NB4 (cell line): Measurements from ENCODE around the gene EXO1.
A peak's percentile ranks its signal among the peaks of the same experiment; 100 is the strongest.
"Not testable (repeated sequence)": the region's sequence is repeated elsewhere in the genome, so short reads cannot be mapped to it uniquely, and the experiment has no call there.

Experiments
- DNase-seq: peaks from one replicate; pipeline ENCODE4 v3.0.0; 2010; ENCODE audit warnings: low read depth
- H3K4me3 ChIP-seq: one replicate; pipeline ENCODE4 v1.5.1; 2011; ENCODE audit warnings: mild to moderate bottlenecking, low read depth, low read length, moderate library complexity
- MYC ChIP-seq: IDR thresholded peaks from 2 replicates; pipeline ENCODE4 v1.6.1; 2011; ENCODE audit warnings: low read depth, low read length
- POLR2A ChIP-seq: IDR thresholded peaks from 2 replicates; pipeline ENCODE4 v1.6.1; 2011; ENCODE audit warnings: mild to moderate bottlenecking; ENCODE audit not compliant: insufficient read length; ENCODE audit errors: extremely low read depth
- TF ChIP-seq, protein P1 (sequence below): IDR thresholded peaks from one replicate; pipeline ENCODE4 v1.5.1; 2012; ENCODE audit warnings: low read depth, low read length
- TF ChIP-seq, protein P2 (sequence below): IDR thresholded peaks from 2 replicates; pipeline ENCODE4 v1.6.1; 2011; ENCODE audit warnings: low read depth, low read length

EXO1 gene

DNA sequence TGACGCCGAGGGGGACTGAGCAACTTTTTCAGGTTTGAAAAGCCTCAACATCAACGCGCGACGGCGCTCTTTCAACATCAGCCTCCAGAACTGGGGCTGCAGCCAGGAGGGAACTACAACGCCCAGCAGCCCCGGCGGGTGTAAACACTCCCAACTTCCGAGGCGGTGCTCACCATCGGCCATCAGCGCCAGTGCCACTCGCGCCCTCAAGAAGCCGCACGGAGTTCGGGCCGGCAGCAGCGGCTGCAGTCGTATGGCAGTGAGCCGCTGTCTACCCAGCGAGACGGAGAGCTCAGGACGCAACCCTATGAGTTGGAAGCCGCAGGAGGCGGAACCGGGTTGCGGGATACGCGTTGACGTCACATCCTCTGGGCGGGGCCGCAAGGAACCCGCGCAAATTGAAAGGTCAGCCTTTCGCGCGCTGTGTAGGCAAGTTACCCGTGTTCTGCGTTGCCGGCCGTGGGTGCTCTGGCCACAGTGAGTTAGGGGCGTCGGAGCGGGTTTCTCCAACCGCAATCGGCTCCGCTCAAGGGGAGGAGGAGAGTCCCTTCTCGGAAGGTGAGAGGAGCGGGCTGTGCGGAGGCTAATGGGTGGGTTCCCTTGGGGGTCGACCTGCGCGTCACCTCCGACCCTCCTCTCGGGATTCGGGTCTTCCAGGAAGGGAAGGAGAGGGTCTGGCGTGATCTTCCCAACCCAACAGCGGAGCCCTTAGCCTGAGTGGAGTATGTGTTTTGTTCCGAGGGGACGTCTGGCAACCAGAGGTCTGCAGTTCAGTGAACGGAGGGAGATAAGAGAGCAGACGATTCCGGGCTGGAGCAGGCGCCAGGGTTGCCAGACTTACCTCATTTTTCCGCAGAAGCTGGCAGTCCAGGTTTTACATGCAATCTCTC is at the start of gene EXO1:
EXO1 (plus strand) TSS at position 409 of the 890 bp plus-strand sequence. CDS start 2,222 bp downstream, outside the sequence.
- TF ChIP-seq, protein P1, sequence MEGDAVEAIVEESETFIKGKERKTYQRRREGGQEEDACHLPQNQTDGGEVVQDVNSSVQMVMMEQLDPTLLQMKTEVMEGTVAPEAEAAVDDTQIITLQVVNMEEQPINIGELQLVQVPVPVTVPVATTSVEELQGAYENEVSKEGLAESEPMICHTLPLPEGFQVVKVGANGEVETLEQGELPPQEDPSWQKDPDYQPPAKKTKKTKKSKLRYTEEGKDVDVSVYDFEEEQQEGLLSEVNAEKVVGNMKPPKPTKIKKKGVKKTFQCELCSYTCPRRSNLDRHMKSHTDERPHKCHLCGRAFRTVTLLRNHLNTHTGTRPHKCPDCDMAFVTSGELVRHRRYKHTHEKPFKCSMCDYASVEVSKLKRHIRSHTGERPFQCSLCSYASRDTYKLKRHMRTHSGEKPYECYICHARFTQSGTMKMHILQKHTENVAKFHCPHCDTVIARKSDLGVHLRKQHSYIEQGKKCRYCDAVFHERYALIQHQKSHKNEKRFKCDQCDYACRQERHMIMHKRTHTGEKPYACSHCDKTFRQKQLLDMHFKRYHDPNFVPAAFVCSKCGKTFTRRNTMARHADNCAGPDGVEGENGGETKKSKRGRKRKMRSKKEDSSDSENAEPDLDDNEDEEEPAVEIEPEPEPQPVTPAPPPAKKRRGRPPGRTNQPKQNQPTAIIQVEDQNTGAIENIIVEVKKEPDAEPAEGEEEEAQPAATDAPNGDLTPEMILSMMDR: peak; percentile 42
- TF ChIP-seq MYC: no peak; the same call in none of the 2 replicates
- TF ChIP-seq POLR2A: peak; percentile 67
- TF ChIP-seq, protein P2, sequence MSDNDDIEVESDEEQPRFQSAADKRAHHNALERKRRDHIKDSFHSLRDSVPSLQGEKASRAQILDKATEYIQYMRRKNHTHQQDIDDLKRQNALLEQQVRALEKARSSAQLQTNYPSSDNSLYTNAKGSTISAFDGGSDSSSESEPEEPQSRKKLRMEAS: peak; percentile 42; the same call in 1 of the 2 replicates
- H3K4me3 ChIP-seq: peak within 1 kb of the TSS; percentile 89
- peak; percentile 95 for DNase-seq

DNA sequence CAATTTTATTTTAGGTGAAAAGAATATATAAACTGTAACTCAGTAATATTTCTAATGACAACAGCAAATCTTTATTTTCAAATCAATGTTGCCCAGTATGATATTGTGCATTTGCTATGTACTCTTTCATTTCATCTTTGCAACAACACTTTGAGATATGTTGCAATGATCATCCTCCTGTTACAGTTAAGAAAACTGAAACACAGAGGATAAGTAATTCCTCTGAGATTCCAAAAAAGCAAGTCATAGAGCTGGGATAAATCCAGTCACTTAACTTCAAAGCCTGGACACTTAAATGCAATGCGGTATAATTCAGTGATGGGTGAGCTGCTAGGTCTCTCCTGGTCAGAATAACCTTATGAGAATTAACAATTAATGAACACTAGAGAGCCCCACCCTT is 48.6 kb upstream of the EXO1 start:
- no peak for DNase-seq

DNA sequence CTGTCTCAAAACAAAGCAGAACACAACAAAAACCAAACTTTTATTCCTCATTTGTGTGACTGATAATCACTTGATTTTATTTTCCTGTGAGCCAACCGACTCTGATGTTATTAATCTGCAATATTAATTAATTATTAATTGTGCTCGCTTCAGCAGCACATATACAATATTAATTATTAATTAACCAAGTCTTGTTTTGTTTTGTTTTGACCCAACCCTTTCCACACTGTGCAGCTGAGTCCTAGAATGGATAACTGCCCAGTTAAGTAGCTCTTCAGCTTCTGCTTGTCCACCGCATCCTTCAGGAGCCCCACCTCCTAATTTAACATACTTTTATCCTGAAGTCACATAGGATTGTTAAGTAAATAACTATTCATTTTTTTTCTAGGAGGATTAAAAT is 47.4 kb upstream of the EXO1 start:
- TF ChIP-seq POLR2A (no peak), MYC (no peak)
- TF ChIP-seq, protein P1: no peak
- TF ChIP-seq, protein P2: no peak
- DNase-seq: no peak
- no peak overlapping the region for H3K4me3 ChIP-seq

More for the DNA sequence above, 48.6 kb upstream of the EXO1 start:
- no peak overlapping the region for H3K4me3 ChIP-seq
- TF ChIP-seq POLR2A (no peak), MYC (no peak)
- TF ChIP-seq, protein P1: no peak
- TF ChIP-seq, protein P2: no peak

DNA sequence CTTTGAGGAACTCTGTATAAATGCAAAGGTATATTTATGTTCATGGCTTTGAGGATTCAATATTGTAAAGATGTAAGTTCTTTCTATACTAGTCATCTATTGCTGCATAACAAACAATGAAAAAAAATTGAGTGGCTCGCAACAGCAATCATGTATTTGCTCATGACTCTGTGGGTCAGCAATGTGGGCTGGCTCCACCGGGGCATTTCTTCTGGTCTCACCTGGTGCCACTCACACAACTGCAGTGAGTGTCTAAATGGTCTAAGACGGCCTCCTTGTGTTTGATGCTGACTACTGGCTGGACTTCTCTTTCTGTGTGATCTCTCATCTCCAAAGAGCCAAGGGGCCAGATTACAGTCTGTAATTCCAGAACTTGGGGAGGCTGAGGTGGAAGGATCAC is 45.1 kb upstream of the EXO1 start:
- TF ChIP-seq MYC (no peak), POLR2A (no peak)
- TF ChIP-seq, protein P2: no peak
- TF ChIP-seq, protein P1: no peak
- DNase-seq: no peak
- H3K4me3 ChIP-seq: no peak overlapping the region

DNA sequence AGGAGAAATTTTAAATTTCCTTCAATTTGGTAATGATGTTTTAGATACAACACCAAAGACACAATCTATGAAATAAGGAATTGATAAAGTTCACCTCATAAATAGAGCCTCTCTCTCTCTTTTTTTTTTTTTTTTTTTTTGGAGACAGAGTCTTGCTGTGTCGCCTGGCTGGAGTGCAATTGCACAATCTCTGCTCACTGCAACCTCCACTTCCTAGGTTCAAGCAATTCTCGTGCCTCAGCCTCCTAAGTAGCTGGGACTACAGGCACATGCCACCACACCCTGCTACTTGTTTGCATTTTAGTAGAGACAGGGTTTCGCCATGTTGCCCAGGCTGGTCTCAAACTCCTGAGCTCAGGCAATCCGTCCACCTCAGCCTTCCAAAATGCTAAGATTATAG is 43.3 kb upstream of the EXO1 start:
- not testable (repeated sequence) for DNase-seq, H3K4me3 ChIP-seq

DNA sequence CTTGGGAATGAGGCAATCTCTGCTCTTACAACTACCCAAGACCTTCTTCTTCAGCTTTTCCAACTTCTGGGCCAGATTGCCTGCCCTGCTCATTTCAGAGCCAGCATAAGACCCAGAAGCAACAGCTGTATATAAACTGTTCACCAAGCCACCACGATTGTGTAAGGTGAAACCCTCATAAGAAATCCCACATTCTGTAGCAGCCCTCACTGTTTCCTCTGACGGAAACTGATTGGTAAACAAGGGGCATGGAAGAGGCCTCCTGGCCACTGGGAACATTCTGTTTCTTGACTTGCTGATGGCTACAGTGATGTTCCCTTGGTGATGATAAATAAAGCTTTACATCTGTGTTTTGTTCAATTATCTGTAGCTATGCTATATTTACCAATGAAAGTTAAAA is 39.7 kb upstream of the EXO1 start:
- TF ChIP-seq, protein P1: no peak
- TF ChIP-seq MYC (no peak), POLR2A (no peak)
- TF ChIP-seq, protein P2: no peak
- no peak for DNase-seq
- H3K4me3 ChIP-seq: no peak overlapping the region
